OCI-LY3 (cell line): ENCODE data around the gene SSBP4.

Experiments
- H2AFZ ChIP-seq: fragments of 200-600, 300-600 bp; shearing (Covaris generic); 2 replicates; pipeline ENCODE4 v1.6.0; 2014; ENCODE audit warnings: antibody characterized with exemption, low read depth, low read length
- H3K27ac ChIP-seq: fragments of 200-600, 300-600 bp; sonication (generic); 2 replicates; pipeline ENCODE4 v1.5.1; 2014; ENCODE audit warnings: mild to moderate bottlenecking, low read length, moderate library complexity, mixed read lengths
- H3K27me3 ChIP-seq: fragments of 200-600, 300-600 bp; sonication (generic); 2 replicates; pipeline ENCODE4 v1.6.1; 2014; ENCODE audit warnings: low read depth, low read length, mixed read lengths
- H3K36me3 ChIP-seq: fragments of 200-600, 300-600 bp; sonication (generic); replicated peaks from 2 replicates; pipeline ENCODE3; 2014; ENCODE audit warnings: low read depth, low read length, mixed read lengths
- H3K4me1 ChIP-seq: fragments of 300-600, 200-600 bp; sonication (generic); 2 replicates; pipeline ENCODE4 v1.6.1; 2014; ENCODE audit warnings: low read length, mixed read lengths
- H3K4me2 ChIP-seq: fragments of 200-600, 300-600 bp; sonication (generic); 2 replicates; pipeline ENCODE4 v1.6.1; 2014; ENCODE audit warnings: low read length, mixed read lengths
- H3K4me3 ChIP-seq: fragments of 300-600, 200-600 bp; sonication (generic); 2 replicates; pipeline ENCODE4 v1.5.1; 2014; ENCODE audit warnings: antibody characterized with exemption, mild to moderate bottlenecking, low read length, moderate library complexity
- H3K79me2 ChIP-seq: fragments of 300-600, 200-600 bp; shearing (Covaris generic); 2 replicates; pipeline ENCODE4 v1.6.1; 2014; ENCODE audit warnings: mild to moderate bottlenecking, low read length, mixed read lengths
- H3K9ac ChIP-seq: fragments of 300-600, 200-600 bp; shearing (Covaris generic); 2 replicates; pipeline ENCODE4 v1.6.0; 2014; ENCODE audit warnings: mild to moderate bottlenecking, low read length, moderate library complexity
- H3K9me3 ChIP-seq: fragments of 200-600, 300-600 bp; shearing (Covaris generic); 2 replicates; pipeline ENCODE4 v1.6.1; 2014; ENCODE audit warnings: low read length, mixed read lengths; ENCODE audit not compliant: insufficient read depth
- H4K20me1 ChIP-seq: fragments of 200-600, 300-600 bp; sonication (generic); 2 replicates; pipeline ENCODE4 v1.6.1; 2016; ENCODE audit warnings: low read length, mixed read lengths; ENCODE audit not compliant: insufficient read depth
- EZH2phosphoT487 ChIP-seq: fragments of 200-600 bp; shearing (Covaris generic); IDR thresholded peaks from 2 replicates; pipeline ENCODE4 v1.6.1; 2018; ENCODE audit warnings: antibody characterized with exemption, mixed run types, low read depth
- TF ChIP-seq, protein P1 (sequence below): fragments of 200-600, 300-600 bp; sonication (generic); IDR thresholded peaks from 2 replicates; pipeline ENCODE4 v1.5.1; 2014; ENCODE audit warnings: antibody characterized with exemption, low read length, low read depth

Gene SSBP4

DNA sequence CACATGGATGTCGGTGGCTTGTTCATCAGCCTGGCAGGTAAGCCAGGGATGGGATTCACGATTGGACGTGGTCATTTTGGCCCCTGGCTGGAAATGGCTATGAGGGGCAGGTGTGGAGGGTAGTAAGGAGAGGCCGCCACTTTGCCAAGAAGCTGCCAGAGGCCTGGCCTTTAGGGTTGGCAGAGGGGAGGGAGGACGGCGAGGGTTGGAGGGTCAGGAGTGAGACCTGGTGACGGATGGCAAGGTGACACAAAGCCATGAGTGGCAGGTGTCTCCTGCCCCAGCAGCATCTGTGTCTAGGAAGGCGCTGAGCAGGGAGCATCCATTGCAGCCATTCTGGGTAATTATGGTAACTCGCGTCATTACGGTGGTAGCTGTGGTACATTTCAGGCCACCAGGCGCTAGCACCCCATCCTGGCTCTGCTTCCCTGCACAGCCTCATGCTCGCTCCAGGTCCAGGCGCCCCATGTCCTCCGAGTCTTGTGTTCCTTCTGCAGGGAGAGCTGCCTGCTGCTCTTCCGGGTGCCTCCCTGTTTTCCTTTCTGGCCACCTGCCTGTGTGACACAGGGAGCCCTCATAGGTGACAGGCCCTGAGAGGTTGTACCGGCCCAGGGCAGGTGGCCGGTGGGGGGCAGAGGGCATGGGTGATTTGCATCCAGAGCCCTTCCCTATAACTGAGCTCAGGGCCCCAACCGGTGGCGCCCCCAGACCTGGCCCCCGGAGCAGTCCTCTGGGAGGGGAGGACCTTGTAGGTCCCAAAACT, 4.2 kb downstream of the SSBP4 start:
- no peak for TF ChIP-seq EZH2phosphoT487
- TF ChIP-seq, protein P1, sequence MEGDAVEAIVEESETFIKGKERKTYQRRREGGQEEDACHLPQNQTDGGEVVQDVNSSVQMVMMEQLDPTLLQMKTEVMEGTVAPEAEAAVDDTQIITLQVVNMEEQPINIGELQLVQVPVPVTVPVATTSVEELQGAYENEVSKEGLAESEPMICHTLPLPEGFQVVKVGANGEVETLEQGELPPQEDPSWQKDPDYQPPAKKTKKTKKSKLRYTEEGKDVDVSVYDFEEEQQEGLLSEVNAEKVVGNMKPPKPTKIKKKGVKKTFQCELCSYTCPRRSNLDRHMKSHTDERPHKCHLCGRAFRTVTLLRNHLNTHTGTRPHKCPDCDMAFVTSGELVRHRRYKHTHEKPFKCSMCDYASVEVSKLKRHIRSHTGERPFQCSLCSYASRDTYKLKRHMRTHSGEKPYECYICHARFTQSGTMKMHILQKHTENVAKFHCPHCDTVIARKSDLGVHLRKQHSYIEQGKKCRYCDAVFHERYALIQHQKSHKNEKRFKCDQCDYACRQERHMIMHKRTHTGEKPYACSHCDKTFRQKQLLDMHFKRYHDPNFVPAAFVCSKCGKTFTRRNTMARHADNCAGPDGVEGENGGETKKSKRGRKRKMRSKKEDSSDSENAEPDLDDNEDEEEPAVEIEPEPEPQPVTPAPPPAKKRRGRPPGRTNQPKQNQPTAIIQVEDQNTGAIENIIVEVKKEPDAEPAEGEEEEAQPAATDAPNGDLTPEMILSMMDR, result no peak
- no peak overlapping the region for H3K27ac ChIP-seq
- no peak overlapping the region for H3K4me2 ChIP-seq
- peaks cover 48% of the 10 kb centered on the region for H3K79me2 ChIP-seq
- peaks cover 30% of the 10 kb centered on the region for H3K4me1 ChIP-seq
- H2AFZ ChIP-seq, result no peak overlapping the region
- peaks cover 64% of the 10 kb centered on the region for H4K20me1 ChIP-seq
- no peaks in the 10 kb centered on the region for H3K36me3 ChIP-seq
- H3K27me3 ChIP-seq, result no peaks in the 10 kb centered on the region
- no peaks in the 10 kb centered on the region for H3K9me3 ChIP-seq
- H3K9ac ChIP-seq, result no peak overlapping the region
- H3K4me3 ChIP-seq, result no peak overlapping the region

DNA sequence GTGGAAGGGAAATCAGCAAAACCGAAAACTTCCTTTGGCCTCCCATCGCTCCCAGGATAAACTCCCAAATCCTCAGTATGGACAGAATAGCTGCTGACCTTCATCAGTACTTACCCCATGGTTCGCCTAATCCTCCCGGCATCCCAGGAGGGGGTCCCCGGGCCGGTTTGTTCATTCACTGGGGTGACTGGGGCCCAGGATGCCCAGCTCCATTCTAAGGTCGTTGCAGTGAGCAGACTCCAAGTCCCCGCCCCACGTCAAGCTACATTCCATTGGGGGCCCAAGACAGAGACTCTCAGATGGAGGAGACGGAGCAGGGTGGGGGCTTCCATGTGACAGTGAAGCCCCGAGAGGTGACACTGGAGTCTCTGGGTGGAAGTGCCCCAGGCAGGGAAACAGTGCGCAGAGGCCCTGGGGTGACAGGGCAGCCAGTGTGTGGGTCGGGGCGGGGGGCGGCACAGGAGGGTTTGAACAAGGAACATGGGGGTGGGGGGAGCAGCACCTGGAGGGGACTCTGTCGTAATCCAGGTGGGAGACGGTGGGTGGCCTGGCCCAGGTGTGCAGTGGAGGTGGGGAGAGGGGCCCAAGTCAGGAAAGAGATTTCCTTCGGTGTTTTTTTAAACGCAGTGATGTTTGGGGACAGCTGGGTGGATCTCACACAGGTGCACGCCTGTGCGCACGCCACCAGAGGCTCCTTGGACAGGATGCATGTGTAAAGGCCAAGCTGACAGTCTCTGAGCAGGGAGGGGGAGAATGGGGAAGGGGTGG, 5.1 kb downstream of the SSBP4 start:
- no peak overlapping the region for H3K27ac ChIP-seq
- no peak overlapping the region for H3K4me3 ChIP-seq
- peaks cover 48% of the 10 kb centered on the region for H3K79me2 ChIP-seq

DNA sequence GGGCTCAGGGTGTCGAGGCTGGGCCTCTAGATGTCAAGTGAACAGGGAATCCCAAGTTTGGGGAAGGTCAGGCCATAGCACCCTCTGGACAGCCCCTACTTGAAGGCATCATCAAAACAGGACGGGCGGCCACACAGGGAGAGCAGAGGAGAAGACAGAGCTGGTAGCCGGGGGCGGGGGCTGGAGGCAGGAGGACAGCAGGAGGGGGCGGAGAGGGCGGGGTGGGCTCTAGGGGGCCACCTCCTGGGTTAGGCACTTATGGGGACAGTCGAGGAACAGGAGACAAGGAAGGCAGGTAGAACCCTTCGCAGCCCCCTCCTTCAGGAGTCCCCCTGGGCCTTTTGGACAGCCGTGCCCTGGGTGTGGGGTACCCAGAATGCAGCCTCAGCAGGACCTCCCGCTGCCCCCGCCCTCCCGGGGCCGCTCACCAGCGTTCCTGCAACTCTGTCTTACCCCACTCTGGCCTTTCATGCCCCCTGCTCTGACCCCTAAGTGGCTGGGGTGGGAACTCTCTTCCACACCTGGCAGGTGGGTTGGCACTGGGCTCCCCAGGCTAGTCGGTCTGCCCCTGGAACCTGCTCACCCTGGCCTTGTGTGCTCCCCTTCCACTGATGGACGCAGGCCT, 5.8 kb downstream of the SSBP4 start:
- Histone ChIP-seq H3K27ac (no peak overlapping the region), H3K9me3 (no peaks in the 10 kb centered on the region), H3K4me1 (peaks cover 38% of the 10 kb centered on the region), H3K9ac (no peak overlapping the region), H4K20me1 (peaks cover 70% of the 10 kb centered on the region), H3K4me2 (no peak overlapping the region), H3K79me2 (peaks cover 41% of the 10 kb centered on the region), H2AFZ (no peak overlapping the region), H3K27me3 (no peaks in the 10 kb centered on the region), H3K36me3 (no peaks in the 10 kb centered on the region), H3K4me3 (no peak overlapping the region)
- no peak for TF ChIP-seq EZH2phosphoT487
- TF ChIP-seq, protein P1, result no peak

More for the DNA sequence above, 5.1 kb downstream of the SSBP4 start:
- H2AFZ ChIP-seq, result no peak overlapping the region
- H4K20me1 ChIP-seq, result peaks cover 67% of the 10 kb centered on the region
- TF ChIP-seq, protein P1, result no peak
- no peak for TF ChIP-seq EZH2phosphoT487
- H3K4me1 ChIP-seq, result peaks cover 31% of the 10 kb centered on the region
- no peaks in the 10 kb centered on the region for H3K9me3 ChIP-seq
- H3K4me2 ChIP-seq, result no peak overlapping the region
- H3K27me3 ChIP-seq, result no peaks in the 10 kb centered on the region
- H3K9ac ChIP-seq, result no peak overlapping the region
- H3K36me3 ChIP-seq, result no peaks in the 10 kb centered on the region
